ENCODE results near the gene DRAM2. TPM values are rescaled to one million over a fixed set of nuclear protein-coding genes. Genes with fewer than 3 reads are reported as not detected.
"Not testable (repeated sequence)": the region's sequence is repeated elsewhere in the genome, so short reads cannot be mapped to it uniquely, and the experiment has no call there.

Gene DRAM2
- polyA plus RNA-seq, 1 of the 3 experiments (the other 2 are of a cell fraction), result 19.2 TPM

- ChIA-PET CTCF (no interaction called here), POLR2A (no interaction called here)
- Histone ChIP-seq H3K79me2 (ENCODE audit: insufficient read depth) (no peaks in the 10 kb centered on the region), H3K9me2 (0 out of 2 replicates have a peak, but pooled peaks cover 3% of the 10 kb centered on the region), H3K9ac (no peak overlapping the region), H3K27ac (ENCODE audit: low read depth in 2 of 2, low read length in 1 of 2) (no peak overlapping the region), H3K9me3 (peaks cover 3% of the 10 kb centered on the region; the same call in 1 of the 2 replicates), H4K20me1 (ENCODE audit: insufficient read depth) (no peaks in the 10 kb centered on the region), H3K4me3 (ENCODE audit: low read depth in 2 of 2, low read length in 1 of 2) (no peak overlapping the region), H3K4me2 (no peak overlapping the region), H3K4me1 (ENCODE audit: control insufficient read depth in 1 of 2, insufficient read depth in 2 of 2, low read depth in 1 of 2, low read length in 1 of 2) (no peaks in the 10 kb centered on the region), H3K36me3 (replicated peaks in 1 of 2; ENCODE audit: control insufficient read depth in 1 of 2, insufficient read depth in 2 of 2, low read length in 1 of 2) (peaks cover 0 to 2% of the 10 kb centered on the region in 2 experiments), H3F3A (replicated peaks; ENCODE audit: insufficient read depth) (no peaks in the 10 kb centered on the region), H2AFZ (ENCODE audit: low read depth) (no peak overlapping the region), H3K27me3 (ENCODE audit: insufficient read depth) (no peaks in the 10 kb centered on the region)
- TF ChIP-seq RAD21 (IDR thresholded peaks at IDR 0.05; ENCODE audit: low read length), result no peak
- TF ChIP-seq FOSL2 (IDR thresholded peaks at IDR 0.05; ENCODE audit: borderline replicate concordance, low read depth), result no peak
- no peak for TF ChIP-seq IRF3 (IDR thresholded peaks at IDR 0.05; ENCODE audit: low read depth, low read length)
- no peak for TF ChIP-seq MXI1 (IDR thresholded peaks at IDR 0.05; ENCODE audit: low read depth, low read length)
- no peak for TF ChIP-seq EP300 (IDR thresholded peaks at IDR 0.05; ENCODE audit: borderline replicate concordance in 1 of 2, low read depth in 1 of 2, low read length in 1 of 2)
- TF ChIP-seq SIN3A (IDR thresholded peaks at IDR 0.05; ENCODE audit: borderline replicate concordance, low read depth, low read length), result no peak
- DNase-seq, result no peak
- WGBS (ENCODE audit: low lambda C conversion rate), result 0% methylated on average over 1 of the region's 1 CpG
These were observed 40.6 kb downstream of the DRAM2 start for GRCh38 chr1:111099289-111099688.

- Histone ChIP-seq H3K9ac (no peak overlapping the region), H3K9me2 (no peaks in the 10 kb centered on the region), H3F3A (replicated peaks; ENCODE audit: insufficient read depth) (no peaks in the 10 kb centered on the region), H3K4me1 (ENCODE audit: control insufficient read depth in 1 of 2, insufficient read depth in 2 of 2, low read depth in 1 of 2, low read length in 1 of 2) (no peaks in the 10 kb centered on the region), H3K9me3 (peaks cover 3% of the 10 kb centered on the region; the same call in 1 of the 2 replicates), H3K36me3 (replicated peaks in 1 of 2; ENCODE audit: control insufficient read depth in 1 of 2, insufficient read depth in 2 of 2, low read length in 1 of 2) (no peaks in the 10 kb centered on the region), H3K4me3 (ENCODE audit: low read depth in 2 of 2, low read length in 1 of 2) (no peak overlapping the region), H3K4me2 (no peak overlapping the region), H3K27ac (ENCODE audit: low read depth in 2 of 2, low read length in 1 of 2) (no peak overlapping the region), H4K20me1 (ENCODE audit: insufficient read depth) (no peaks in the 10 kb centered on the region), H3K27me3 (ENCODE audit: insufficient read depth) (no peaks in the 10 kb centered on the region), H3K79me2 (ENCODE audit: insufficient read depth) (no peaks in the 10 kb centered on the region), H2AFZ (ENCODE audit: low read depth) (no peak overlapping the region)
- no peak for DNase-seq
- 0% methylated on average over 1 of the region's 2 CpGs for WGBS (ENCODE audit: low lambda C conversion rate)
- ChIA-PET CTCF (no interaction called here), POLR2A (no interaction called here)
- TF ChIP-seq SMC3 (IDR thresholded peaks at IDR 0.05; ENCODE audit: low read depth, low read length), result no peak
- TF ChIP-seq GATA2 (CRISPR knock-in tag; IDR thresholded peaks at IDR 0.05), result no peak
- TF ChIP-seq CHD2 (IDR thresholded peaks at IDR 0.05; ENCODE audit: low read length, partially characterized antibody), result no peak
- no peak for TF ChIP-seq YY1 (IDR thresholded peaks at IDR 0.05; ENCODE audit: low read depth)
These were observed 42.4 kb downstream of the DRAM2 start for GRCh38 chr1:111097356-111098099.

- H3K27ac ChIP-seq (ENCODE audit: low read depth in 2 of 2, low read length in 1 of 2); POLR2A ChIA-PET; CTCF ChIA-PET; H2AFZ ChIP-seq (ENCODE audit: low read depth); H3K36me3 ChIP-seq (replicated peaks in 1 of 2; ENCODE audit: control insufficient read depth in 1 of 2, insufficient read depth in 2 of 2, low read length in 1 of 2); H3K9me3 ChIP-seq; H3K4me3 ChIP-seq (ENCODE audit: low read depth in 2 of 2, low read length in 1 of 2); H3K9me2 ChIP-seq; H3K9ac ChIP-seq; DNase-seq; H3K27me3 ChIP-seq (ENCODE audit: insufficient read depth); H3K4me1 ChIP-seq (ENCODE audit: control insufficient read depth in 1 of 2, insufficient read depth in 2 of 2, low read depth in 1 of 2, low read length in 1 of 2); H4K20me1 ChIP-seq (ENCODE audit: insufficient read depth); H3K4me2 ChIP-seq; H3F3A ChIP-seq (replicated peaks; ENCODE audit: insufficient read depth); H3K79me2 ChIP-seq (ENCODE audit: insufficient read depth): not testable (repeated sequence)
- WGBS (ENCODE audit: low lambda C conversion rate), result 24% methylated on average over 3 of the region's 3 CpGs
These were observed 44.5 kb downstream of the DRAM2 start for GRCh38 chr1:111095421-111095820.

All from SK-N-SH (cell line).